Measurements from ENCODE around the gene EPB41L3. TPM values are rescaled to one million over a fixed set of nuclear protein-coding genes. Genes with fewer than 3 reads are reported as not detected.

The EPB41L3 gene
- total and polyA plus RNA-seq, 2 experiments from 2014 or later: 20.8 to 24.5 TPM

GRCh38 chr18:5395860-5396448, 147.8 kb downstream of the EPB41L3 start:
- TF ChIP-seq, protein P1, sequence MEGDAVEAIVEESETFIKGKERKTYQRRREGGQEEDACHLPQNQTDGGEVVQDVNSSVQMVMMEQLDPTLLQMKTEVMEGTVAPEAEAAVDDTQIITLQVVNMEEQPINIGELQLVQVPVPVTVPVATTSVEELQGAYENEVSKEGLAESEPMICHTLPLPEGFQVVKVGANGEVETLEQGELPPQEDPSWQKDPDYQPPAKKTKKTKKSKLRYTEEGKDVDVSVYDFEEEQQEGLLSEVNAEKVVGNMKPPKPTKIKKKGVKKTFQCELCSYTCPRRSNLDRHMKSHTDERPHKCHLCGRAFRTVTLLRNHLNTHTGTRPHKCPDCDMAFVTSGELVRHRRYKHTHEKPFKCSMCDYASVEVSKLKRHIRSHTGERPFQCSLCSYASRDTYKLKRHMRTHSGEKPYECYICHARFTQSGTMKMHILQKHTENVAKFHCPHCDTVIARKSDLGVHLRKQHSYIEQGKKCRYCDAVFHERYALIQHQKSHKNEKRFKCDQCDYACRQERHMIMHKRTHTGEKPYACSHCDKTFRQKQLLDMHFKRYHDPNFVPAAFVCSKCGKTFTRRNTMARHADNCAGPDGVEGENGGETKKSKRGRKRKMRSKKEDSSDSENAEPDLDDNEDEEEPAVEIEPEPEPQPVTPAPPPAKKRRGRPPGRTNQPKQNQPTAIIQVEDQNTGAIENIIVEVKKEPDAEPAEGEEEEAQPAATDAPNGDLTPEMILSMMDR (IDR thresholded peaks at IDR 0.05; ENCODE audit: poor library complexity): no peak
- TF ChIP-seq EZH2phosphoT487 (IDR thresholded peaks at IDR 0.05; ENCODE audit: low read depth, severe bottlenecking, unreplicated experiment) (no peak), EZH2 (IDR thresholded peaks at IDR 0.05; ENCODE audit: borderline replicate concordance) (no peak)
- Histone ChIP-seq H3K36me3 (replicated peaks; ENCODE audit: insufficient read depth, low read depth) (no peaks in the 10 kb centered on the region), H2AFZ (no peak overlapping the region), H3K9me2 (replicated peaks; ENCODE audit: insufficient read depth) (no peaks in the 10 kb centered on the region), H3K4me3 (no peak overlapping the region), H3K9me3 (ENCODE audit: low read depth) (no peaks in the 10 kb centered on the region), H4K20me1 (ENCODE audit: insufficient read depth, poor library complexity, severe bottlenecking) (no peaks in the 10 kb centered on the region), H3K27me3 (no peaks in the 10 kb centered on the region), H3K79me2 (no peaks in the 10 kb centered on the region), H3K27ac (no peak overlapping the region), H3K4me1 (ENCODE audit: insufficient read depth) (no peaks in the 10 kb centered on the region), H3K4me2 (no peak overlapping the region)
- WGBS (ENCODE audit: low lambda C conversion rate, missing lambda C conversion rate): 82% methylated on average over 6 of the region's 6 CpGs
- no peak for DNase-seq (ENCODE audit: low spot score)

GRCh38 chr18:5393779-5394178, 150.0 kb downstream of the EPB41L3 start:
- Histone ChIP-seq H3K4me3 (no peak overlapping the region), H2AFZ (no peak overlapping the region), H3K9me2 (replicated peaks; ENCODE audit: insufficient read depth) (no peaks in the 10 kb centered on the region), H3K79me2 (no peaks in the 10 kb centered on the region), H4K20me1 (ENCODE audit: insufficient read depth, poor library complexity, severe bottlenecking) (no peaks in the 10 kb centered on the region), H3K27ac (no peak overlapping the region), H3K9me3 (ENCODE audit: low read depth) (no peaks in the 10 kb centered on the region), H3K27me3 (no peaks in the 10 kb centered on the region), H3K36me3 (replicated peaks; ENCODE audit: insufficient read depth, low read depth) (no peaks in the 10 kb centered on the region), H3K4me2 (no peak overlapping the region), H3K4me1 (ENCODE audit: insufficient read depth) (no peaks in the 10 kb centered on the region)
- no peak for DNase-seq (ENCODE audit: low spot score)
- 97% methylated on average over 5 of the region's 5 CpGs for WGBS (ENCODE audit: low lambda C conversion rate, missing lambda C conversion rate)
- TF ChIP-seq, protein P1 (IDR thresholded peaks at IDR 0.05; ENCODE audit: poor library complexity): no peak
- TF ChIP-seq EZH2phosphoT487 (IDR thresholded peaks at IDR 0.05; ENCODE audit: low read depth, severe bottlenecking, unreplicated experiment): no peak
- TF ChIP-seq EZH2 (IDR thresholded peaks at IDR 0.05; ENCODE audit: borderline replicate concordance): no peak

GRCh38 chr18:5391409-5391808, 152.4 kb downstream of the EPB41L3 start:
- Histone ChIP-seq H2AFZ (no peak overlapping the region), H3K9me2 (replicated peaks; ENCODE audit: insufficient read depth) (no peaks in the 10 kb centered on the region), H3K79me2 (no peaks in the 10 kb centered on the region), H3K27ac (no peak overlapping the region), H3K4me3 (no peak overlapping the region), H3K4me1 (ENCODE audit: insufficient read depth) (no peaks in the 10 kb centered on the region), H4K20me1 (ENCODE audit: insufficient read depth, poor library complexity, severe bottlenecking) (no peaks in the 10 kb centered on the region), H3K4me2 (no peak overlapping the region), H3K27me3 (no peaks in the 10 kb centered on the region), H3K9me3 (ENCODE audit: low read depth) (no peaks in the 10 kb centered on the region), H3K36me3 (replicated peaks; ENCODE audit: insufficient read depth, low read depth) (no peaks in the 10 kb centered on the region)
- no peak for DNase-seq (ENCODE audit: low spot score)
- WGBS (ENCODE audit: low lambda C conversion rate, missing lambda C conversion rate): 93% methylated on average over 8 of the region's 8 CpGs
- TF ChIP-seq, protein P1 (IDR thresholded peaks at IDR 0.05; ENCODE audit: poor library complexity): no peak
- no peak for TF ChIP-seq EZH2phosphoT487 (IDR thresholded peaks at IDR 0.05; ENCODE audit: low read depth, severe bottlenecking, unreplicated experiment)
